Right lobe of liver (tissue), 4 donors: Measurements from ENCODE around the gene ZSWIM5.

Source experiments
- POLR2A ChIP-seq: fragments of 450-650 bp; IDR thresholded peaks from one replicate; pipeline ENCODE4 v1.6.1; 2017; ENCODE audit warnings: antibody characterized with exemption, mild to moderate bottlenecking
- TF ChIP-seq, protein P1 (sequence below), 4 donors: fragments of 200-600 bp in 3 of 4; fragments of 450-650 bp in 1 of 4; IDR thresholded peaks; one replicate each; pipeline versions ENCODE4 v1.5.1 to v1.8.0; 2016 to 2022; ENCODE audit warnings: antibody characterized with exemption in 4 of 4, mild to moderate bottlenecking in 2 of 4
- donor health status: DM: no; HTN: no; CAD: no.
- donor health status: DM: no; HTN: no; CAD: no.
- donor health status: DM: no; HTN: yes; CAD: no.

DNA sequence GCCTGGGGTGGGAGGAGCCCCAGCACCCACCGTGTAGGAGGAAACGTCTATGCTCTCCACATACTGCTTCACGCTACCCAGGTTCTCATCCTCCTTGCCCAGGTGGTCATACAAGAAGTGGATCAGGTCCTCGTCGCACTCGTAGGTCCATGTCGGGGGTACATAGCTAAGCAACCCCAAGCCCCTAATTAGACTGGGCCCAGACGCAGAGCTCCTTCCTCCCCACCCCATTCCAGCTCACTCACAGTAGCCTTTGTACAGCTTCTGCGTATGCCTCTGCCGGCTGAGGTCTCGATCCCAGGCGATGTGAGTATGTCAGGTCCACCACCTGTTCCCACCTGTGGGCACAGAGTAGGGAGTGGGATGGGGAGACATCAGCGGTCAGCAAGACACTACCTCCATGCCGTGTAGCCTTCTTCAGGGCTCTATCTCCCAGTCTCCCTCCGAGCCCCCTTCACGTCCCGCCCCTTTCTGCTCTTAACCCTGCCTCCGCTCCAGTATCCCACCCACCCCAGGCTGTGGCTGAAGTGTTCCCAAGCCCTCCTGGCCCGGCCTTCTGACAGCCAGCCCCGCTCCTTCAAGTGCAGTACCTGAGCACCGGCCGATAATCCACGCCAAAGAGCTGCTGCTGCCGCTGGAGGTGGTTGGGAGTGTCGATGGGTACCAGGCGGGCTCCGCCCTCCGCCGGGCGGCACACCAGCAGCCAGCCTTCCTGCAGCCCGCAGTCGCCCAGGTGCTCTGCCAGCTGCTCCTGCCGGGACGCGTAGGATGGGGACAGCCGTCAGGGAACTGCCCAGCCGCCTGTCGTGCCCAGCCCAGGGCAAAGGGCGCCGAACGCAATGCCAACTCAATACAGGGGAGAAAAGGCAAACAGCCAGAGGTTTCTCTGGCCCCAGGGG lies 196.2 kb downstream of the ZSWIM5 start:
- TF ChIP-seq, protein P1, sequence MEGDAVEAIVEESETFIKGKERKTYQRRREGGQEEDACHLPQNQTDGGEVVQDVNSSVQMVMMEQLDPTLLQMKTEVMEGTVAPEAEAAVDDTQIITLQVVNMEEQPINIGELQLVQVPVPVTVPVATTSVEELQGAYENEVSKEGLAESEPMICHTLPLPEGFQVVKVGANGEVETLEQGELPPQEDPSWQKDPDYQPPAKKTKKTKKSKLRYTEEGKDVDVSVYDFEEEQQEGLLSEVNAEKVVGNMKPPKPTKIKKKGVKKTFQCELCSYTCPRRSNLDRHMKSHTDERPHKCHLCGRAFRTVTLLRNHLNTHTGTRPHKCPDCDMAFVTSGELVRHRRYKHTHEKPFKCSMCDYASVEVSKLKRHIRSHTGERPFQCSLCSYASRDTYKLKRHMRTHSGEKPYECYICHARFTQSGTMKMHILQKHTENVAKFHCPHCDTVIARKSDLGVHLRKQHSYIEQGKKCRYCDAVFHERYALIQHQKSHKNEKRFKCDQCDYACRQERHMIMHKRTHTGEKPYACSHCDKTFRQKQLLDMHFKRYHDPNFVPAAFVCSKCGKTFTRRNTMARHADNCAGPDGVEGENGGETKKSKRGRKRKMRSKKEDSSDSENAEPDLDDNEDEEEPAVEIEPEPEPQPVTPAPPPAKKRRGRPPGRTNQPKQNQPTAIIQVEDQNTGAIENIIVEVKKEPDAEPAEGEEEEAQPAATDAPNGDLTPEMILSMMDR (IDR thresholded peaks at IDR 0.05), result no peak
- no peak for TF ChIP-seq POLR2A
